Karpas-422 (cell line): Measurements from ENCODE around the gene LSM14B. TPM values are rescaled to one million over a fixed set of nuclear protein-coding genes. Genes with fewer than 3 reads are reported as not detected.

Experiments used
- DNase-seq: peaks from one replicate; pipeline ENCODE4 v3.0.0-alpha.2; 2015
- H2AFZ ChIP-seq: fragments of 200-600 bp; sonication (generic); 2 replicates; pipeline ENCODE4 v1.6.1; 2014; ENCODE audit warnings: antibody characterized with exemption, low read length, mixed read lengths
- H3K27ac ChIP-seq: fragments of 200-600 bp; sonication (generic); 2 replicates; pipeline ENCODE4 v1.5.1; 2014; ENCODE audit warnings: mild to moderate bottlenecking, low read length, moderate library complexity
- H3K27me3 ChIP-seq: fragments of 200-600 bp; sonication (generic); 2 replicates; pipeline ENCODE4 v1.6.1; 2014; ENCODE audit warnings: low read length, mixed read lengths
- H3K36me3 ChIP-seq: fragments of 200-600 bp; sonication (generic); 2 replicates; pipeline ENCODE4 v1.6.1; 2014; ENCODE audit warnings: low read length, mixed read lengths; ENCODE audit not compliant: insufficient read depth
- H3K4me1 ChIP-seq: fragments of 200-600 bp; sonication (generic); 2 replicates; pipeline ENCODE4 v1.6.1; 2014; ENCODE audit warnings: mild to moderate bottlenecking, low read length, mixed read lengths
- H3K4me2 ChIP-seq: fragments of 200-600 bp; sonication (generic); 2 replicates; pipeline ENCODE4 v1.6.1; 2014; ENCODE audit warnings: low read length, low read depth, mild to moderate bottlenecking; ENCODE audit not compliant: poor library complexity, severe bottlenecking
- H3K4me3 ChIP-seq: fragments of 200-600 bp; sonication (generic); 2 replicates; pipeline ENCODE4 v1.5.1; 2014; ENCODE audit warnings: mild to moderate bottlenecking, antibody characterized with exemption, low read length, mixed read lengths
- H3K79me2 ChIP-seq: fragments of 200-600 bp; sonication (generic); 2 replicates; pipeline ENCODE4 v1.6.1; 2014; ENCODE audit warnings: mild to moderate bottlenecking, low read length, mixed read lengths
- H3K9ac ChIP-seq: fragments of 200-600 bp; sonication (generic); 2 replicates; pipeline ENCODE4 v1.6.0; 2014; ENCODE audit warnings: low read length
- H3K9me2 ChIP-seq: fragments of 200-600 bp; sonication (generic), shearing (Covaris generic); replicated peaks from 2 replicates; pipeline ENCODE4 v1.6.0; 2014; ENCODE audit warnings: mild to moderate bottlenecking, low read length, moderate library complexity; ENCODE audit not compliant: insufficient read depth
- H3K9me3 ChIP-seq: fragments of 300-700, 200-600 bp; sonication (generic); 2 replicates; pipeline ENCODE4 v1.6.1; 2014; ENCODE audit warnings: low read length, mixed read lengths
- H4K20me1 ChIP-seq: fragments of 200-600 bp; sonication (generic); 2 replicates; pipeline ENCODE4 v1.6.1; 2014; ENCODE audit warnings: mild to moderate bottlenecking, antibody characterized with exemption, low read length, low read depth; ENCODE audit not compliant: insufficient read depth
- total RNA-seq: library from RNA; depleted of rRNA; stranded (reverse); fragments of >200 nt; shearing (Covaris generic); gene quantifications from 2 replicates; pipeline ENCODE4 v1.2.3, GENCODE V29; 2014; ENCODE audit warnings: low replicate concordance

LSM14B gene
- total RNA-seq, 1 experiment from 2014 or later, result 16.1 TPM

DNA sequence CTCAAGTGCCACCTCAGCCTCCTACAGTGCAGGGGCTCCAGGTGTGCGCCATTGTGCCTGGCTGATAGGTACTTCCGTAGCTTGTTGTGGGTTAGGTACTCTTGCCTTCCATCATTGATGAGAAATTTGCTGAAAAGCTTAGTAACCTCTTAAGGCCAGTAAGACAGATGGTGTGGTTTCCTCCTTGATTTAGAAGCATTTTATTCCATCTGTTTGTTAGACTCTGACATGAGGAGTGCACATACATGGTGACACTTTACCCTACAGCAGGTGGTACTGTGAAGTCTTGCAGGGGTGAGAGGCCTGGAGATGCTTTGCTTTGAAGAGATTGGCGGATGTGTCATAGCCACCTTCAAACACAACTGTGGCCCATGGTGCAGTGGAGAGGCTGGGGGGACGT is 45.8 kb downstream of the LSM14B start:
- no peak overlapping the region for H3K4me3 ChIP-seq
- H3K4me2 ChIP-seq, result no peak overlapping the region
- H3K4me1 ChIP-seq, result no peaks in the 10 kb centered on the region
- no peak overlapping the region for H2AFZ ChIP-seq
- H3K79me2 ChIP-seq, result no peaks in the 10 kb centered on the region
- no peaks in the 10 kb centered on the region for H3K9me3 ChIP-seq
- no peaks in the 10 kb centered on the region for H3K9me2 ChIP-seq
- H3K27me3 ChIP-seq, result no peaks in the 10 kb centered on the region
- H3K36me3 ChIP-seq, result no peaks in the 10 kb centered on the region
- H4K20me1 ChIP-seq, result no peaks in the 10 kb centered on the region
- no peak for DNase-seq
- H3K27ac ChIP-seq, result no peak overlapping the region
- H3K9ac ChIP-seq, result no peak overlapping the region

DNA sequence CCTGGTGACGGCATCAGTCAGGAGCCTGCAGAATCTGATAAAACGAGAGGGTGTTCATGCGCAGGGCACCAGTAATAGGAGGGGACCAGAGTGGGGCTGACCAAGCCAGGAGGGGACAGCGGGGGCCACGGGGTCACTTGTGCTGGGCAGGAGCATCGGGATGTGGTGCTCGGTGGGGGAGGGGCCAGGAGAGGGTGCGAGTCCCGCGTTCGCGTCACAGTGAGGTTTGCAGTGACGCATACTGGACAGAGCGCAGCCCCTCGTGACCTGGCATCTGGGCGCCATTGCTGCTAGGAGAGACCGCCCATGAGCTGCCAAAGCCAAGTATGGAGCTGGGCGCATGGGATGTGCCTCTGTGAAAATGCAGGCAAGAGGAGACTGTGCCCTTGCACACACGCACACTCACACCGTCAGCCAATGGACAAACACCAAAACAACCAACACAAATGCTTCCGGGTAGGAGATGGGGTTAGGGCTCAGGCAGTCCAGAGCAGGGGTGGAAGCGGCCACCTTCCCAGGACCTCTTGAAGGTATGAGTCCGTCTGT is 46.7 kb downstream of the LSM14B start:
- no peaks in the 10 kb centered on the region for H3K36me3 ChIP-seq
- H3K27ac ChIP-seq, result no peak overlapping the region
- H3K9me3 ChIP-seq, result no peaks in the 10 kb centered on the region
- H4K20me1 ChIP-seq, result no peaks in the 10 kb centered on the region
- H3K27me3 ChIP-seq, result no peaks in the 10 kb centered on the region
- H3K4me3 ChIP-seq, result no peak overlapping the region
- H3K9me2 ChIP-seq, result no peaks in the 10 kb centered on the region
- H3K9ac ChIP-seq, result no peak overlapping the region
- H3K4me2 ChIP-seq, result no peak overlapping the region
- DNase-seq, result no peak
- no peaks in the 10 kb centered on the region for H3K4me1 ChIP-seq
- H2AFZ ChIP-seq, result no peak overlapping the region
- H3K79me2 ChIP-seq, result no peaks in the 10 kb centered on the region

- no peak for DNase-seq
- H3K4me2 ChIP-seq, result no peak overlapping the region
Measured at GRCh38 chr20:62170536-62170935, 48.3 kb downstream of the LSM14B start.

GRCh38 chr20:62171245-62171644 is 49.0 kb downstream of the LSM14B start:
- H3K9me3 ChIP-seq, result no peaks in the 10 kb centered on the region
- H4K20me1 ChIP-seq, result no peaks in the 10 kb centered on the region
- no peak overlapping the region for H3K4me2 ChIP-seq
- no peak overlapping the region for H2AFZ ChIP-seq
- H3K9ac ChIP-seq, result no peak overlapping the region
- no peaks in the 10 kb centered on the region for H3K4me1 ChIP-seq
- H3K27me3 ChIP-seq, result no peaks in the 10 kb centered on the region
- DNase-seq, result no peak
- H3K27ac ChIP-seq, result no peak overlapping the region
- no peaks in the 10 kb centered on the region for H3K9me2 ChIP-seq
- H3K4me3 ChIP-seq, result no peak overlapping the region
- H3K79me2 ChIP-seq, result no peaks in the 10 kb centered on the region
- H3K36me3 ChIP-seq, result no peaks in the 10 kb centered on the region

More at GRCh38 chr20:62170536-62170935, 48.3 kb downstream of the LSM14B start:
- Histone ChIP-seq H3K36me3 (no peaks in the 10 kb centered on the region), H3K79me2 (no peaks in the 10 kb centered on the region), H2AFZ (no peak overlapping the region), H3K4me1 (no peaks in the 10 kb centered on the region), H3K27ac (no peak overlapping the region), H3K27me3 (no peaks in the 10 kb centered on the region), H3K9me2 (no peaks in the 10 kb centered on the region), H4K20me1 (no peaks in the 10 kb centered on the region), H3K9ac (no peak overlapping the region), H3K4me3 (no peak overlapping the region), H3K9me3 (no peaks in the 10 kb centered on the region)

- H4K20me1 ChIP-seq, result no peaks in the 10 kb centered on the region
- no peaks in the 10 kb centered on the region for H3K9me3 ChIP-seq
- no peaks in the 10 kb centered on the region for H3K79me2 ChIP-seq
- no peak overlapping the region for H3K9ac ChIP-seq
- H3K4me1 ChIP-seq, result no peaks in the 10 kb centered on the region
- H3K9me2 ChIP-seq, result no peaks in the 10 kb centered on the region
- no peak overlapping the region for H3K4me2 ChIP-seq
- no peaks in the 10 kb centered on the region for H3K36me3 ChIP-seq
- no peaks in the 10 kb centered on the region for H3K27me3 ChIP-seq
- no peak overlapping the region for H3K4me3 ChIP-seq
- H3K27ac ChIP-seq, result no peak overlapping the region
- H2AFZ ChIP-seq, result no peak overlapping the region
- no peak for DNase-seq
Measured at GRCh38 chr20:62172666-62173065, 50.4 kb downstream of the LSM14B start.

- Histone ChIP-seq H3K79me2 (no peaks in the 10 kb centered on the region), H3K9ac (no peak overlapping the region), H3K36me3 (no peaks in the 10 kb centered on the region), H3K4me2 (no peak overlapping the region), H3K4me1 (no peaks in the 10 kb centered on the region), H3K27me3 (no peaks in the 10 kb centered on the region), H3K9me3 (no peaks in the 10 kb centered on the region), H3K9me2 (no peaks in the 10 kb centered on the region), H4K20me1 (no peaks in the 10 kb centered on the region), H2AFZ (no peak overlapping the region), H3K4me3 (no peak overlapping the region), H3K27ac (no peak overlapping the region)
- DNase-seq, result no peak
Measured at GRCh38 chr20:62174021-62174804, 51.9 kb downstream of the LSM14B start.

DNA sequence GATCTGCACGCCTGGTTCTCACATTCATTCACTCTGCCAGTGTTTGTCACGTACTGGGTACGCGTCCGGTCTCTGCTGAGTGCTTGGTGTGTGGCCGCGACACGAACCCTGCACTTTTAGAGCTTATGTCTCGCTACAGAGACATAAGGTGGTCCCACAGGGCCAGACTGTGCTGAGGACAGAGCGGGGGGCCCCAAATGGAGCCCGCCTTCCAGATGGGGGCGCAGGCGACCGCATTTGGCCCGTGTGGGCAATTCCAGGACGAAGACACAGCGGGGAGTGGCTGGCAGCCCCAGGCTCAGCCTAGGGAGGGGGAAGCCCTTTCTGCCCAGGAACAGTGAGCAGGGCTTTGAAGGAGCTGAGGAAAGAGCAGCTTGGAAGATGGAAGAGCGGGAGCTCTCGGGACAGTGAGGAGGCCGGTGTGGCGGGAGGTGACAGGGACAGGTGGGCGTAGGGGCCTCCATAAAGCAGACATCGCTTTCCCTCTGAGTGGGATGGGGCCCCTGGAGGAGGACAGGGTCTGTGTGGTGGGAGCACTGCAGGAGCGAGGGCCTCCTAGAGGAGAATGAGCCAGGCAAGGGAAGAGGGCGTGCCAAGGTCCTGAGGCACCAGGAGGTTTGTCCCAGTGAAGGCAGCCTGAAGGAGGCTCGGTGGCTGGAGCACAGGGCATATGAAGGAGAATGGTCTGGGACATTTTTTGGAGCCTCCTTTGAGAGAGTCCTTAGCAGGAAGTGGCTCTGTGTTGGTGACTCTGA is 52.8 kb downstream of the LSM14B start:
- DNase-seq, result no peak
- Histone ChIP-seq H3K4me2 (no peak overlapping the region), H3K9me2 (no peaks in the 10 kb centered on the region), H3K9me3 (no peaks in the 10 kb centered on the region), H3K27me3 (no peaks in the 10 kb centered on the region), H3K4me1 (no peaks in the 10 kb centered on the region), H2AFZ (no peak overlapping the region), H3K27ac (no peak overlapping the region), H3K36me3 (no peaks in the 10 kb centered on the region), H3K9ac (no peak overlapping the region), H3K79me2 (no peaks in the 10 kb centered on the region), H4K20me1 (no peaks in the 10 kb centered on the region), H3K4me3 (no peak overlapping the region)

DNA sequence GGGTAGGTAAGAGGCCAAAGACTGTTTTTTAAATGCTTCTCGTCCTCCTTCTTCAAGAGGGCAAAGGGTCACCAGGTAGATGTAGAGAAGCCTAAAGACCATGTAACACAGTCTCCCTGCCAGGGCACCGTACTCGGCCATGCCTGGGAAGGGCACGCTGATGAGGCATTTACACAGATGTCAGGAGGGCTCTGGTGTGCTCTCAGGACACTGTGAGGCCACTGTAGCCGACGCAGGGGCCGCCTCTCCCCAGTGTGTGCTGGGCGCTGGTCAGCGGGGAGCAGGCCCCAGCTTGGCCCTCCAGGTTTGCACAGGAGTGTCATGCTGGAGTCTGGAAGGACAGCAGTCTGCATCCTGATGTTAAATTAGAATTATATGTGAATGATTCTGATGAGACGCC is 53.4 kb downstream of the LSM14B start:
- no peaks in the 10 kb centered on the region for H3K36me3 ChIP-seq
- H3K4me2 ChIP-seq, result no peak overlapping the region
- no peaks in the 10 kb centered on the region for H3K27me3 ChIP-seq
- no peak overlapping the region for H3K27ac ChIP-seq
- H3K9me2 ChIP-seq, result no peaks in the 10 kb centered on the region
- H3K9me3 ChIP-seq, result no peaks in the 10 kb centered on the region
- no peak for DNase-seq
- H2AFZ ChIP-seq, result no peak overlapping the region
- H3K9ac ChIP-seq, result no peak overlapping the region
- H3K79me2 ChIP-seq, result no peaks in the 10 kb centered on the region
- no peak overlapping the region for H3K4me3 ChIP-seq
- H3K4me1 ChIP-seq, result no peaks in the 10 kb centered on the region
- no peaks in the 10 kb centered on the region for H4K20me1 ChIP-seq
